ENCODE data around the gene RBL1. TPM values are rescaled to one million over a fixed set of nuclear protein-coding genes. Genes with fewer than 3 reads are reported as not detected.
"Not testable (repeated sequence)": the region's sequence is repeated elsewhere in the genome, so short reads cannot be mapped to it uniquely, and the experiment has no call there.

RBL1 gene
- total RNA-seq, 1 experiment from 2014 or later = 14.6 TPM

DNA sequence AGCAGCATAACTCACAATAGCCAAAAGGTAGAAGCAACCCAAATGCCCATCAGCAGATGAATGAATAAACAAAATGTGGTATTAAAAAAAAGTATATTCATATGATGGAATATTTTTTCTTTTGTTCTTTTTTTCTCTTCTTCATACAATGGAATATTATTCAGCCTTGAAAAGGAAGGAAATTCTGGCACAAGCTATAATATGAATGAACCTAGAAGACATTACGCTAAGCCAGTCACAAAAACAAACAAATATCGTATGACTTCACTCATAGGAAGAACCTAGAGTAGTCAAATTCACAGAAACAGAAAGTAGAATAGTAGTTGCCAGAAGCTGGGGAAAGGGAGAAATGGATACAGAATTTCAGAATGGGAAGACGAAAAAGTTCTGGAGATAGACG is 63.7 kb downstream of the RBL1 start:
- Histone ChIP-seq H3K79me2 (ENCODE audit: low read depth) (no peaks in the 10 kb centered on the region), H3F3A (ENCODE audit: insufficient read depth, low read depth) (no peaks in the 10 kb centered on the region), H3K27me3 (ENCODE audit: insufficient read depth, low read depth) (no peaks in the 10 kb centered on the region), H3K9me3 (ENCODE audit: insufficient read depth, low read depth) (no peaks in the 10 kb centered on the region), H3K27ac (no peak overlapping the region), H3K4me3 (no peak overlapping the region), H4K20me1 (ENCODE audit: insufficient read depth) (no peaks in the 10 kb centered on the region), H3K36me3 (ENCODE audit: low read depth) (no peaks in the 10 kb centered on the region), H3K4me2 (no peak overlapping the region), H3K9me2 (ENCODE audit: insufficient read depth) (no peaks in the 10 kb centered on the region), H3K4me1 (replicated peaks; ENCODE audit: insufficient read depth) (no peaks in the 10 kb centered on the region), H2AFZ (no peak overlapping the region)
- no peak for TF ChIP-seq EZH2 (IDR thresholded peaks at IDR 0.05; ENCODE audit: low read depth)
- TF ChIP-seq, protein P1, sequence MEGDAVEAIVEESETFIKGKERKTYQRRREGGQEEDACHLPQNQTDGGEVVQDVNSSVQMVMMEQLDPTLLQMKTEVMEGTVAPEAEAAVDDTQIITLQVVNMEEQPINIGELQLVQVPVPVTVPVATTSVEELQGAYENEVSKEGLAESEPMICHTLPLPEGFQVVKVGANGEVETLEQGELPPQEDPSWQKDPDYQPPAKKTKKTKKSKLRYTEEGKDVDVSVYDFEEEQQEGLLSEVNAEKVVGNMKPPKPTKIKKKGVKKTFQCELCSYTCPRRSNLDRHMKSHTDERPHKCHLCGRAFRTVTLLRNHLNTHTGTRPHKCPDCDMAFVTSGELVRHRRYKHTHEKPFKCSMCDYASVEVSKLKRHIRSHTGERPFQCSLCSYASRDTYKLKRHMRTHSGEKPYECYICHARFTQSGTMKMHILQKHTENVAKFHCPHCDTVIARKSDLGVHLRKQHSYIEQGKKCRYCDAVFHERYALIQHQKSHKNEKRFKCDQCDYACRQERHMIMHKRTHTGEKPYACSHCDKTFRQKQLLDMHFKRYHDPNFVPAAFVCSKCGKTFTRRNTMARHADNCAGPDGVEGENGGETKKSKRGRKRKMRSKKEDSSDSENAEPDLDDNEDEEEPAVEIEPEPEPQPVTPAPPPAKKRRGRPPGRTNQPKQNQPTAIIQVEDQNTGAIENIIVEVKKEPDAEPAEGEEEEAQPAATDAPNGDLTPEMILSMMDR (conservative IDR thresholded peaks at IDR 0.05) = no peak
- DNase-seq = no peak
- intact Hi-C loops (cut with micrococcal nuclease; ENCODE audit: unreplicated experiment) = no loop called here
- ChIA-PET POLR2A (ENCODE audit: unreplicated experiment) (no interaction called here), CTCF (no interaction called here)
- no TSS peak for BruUV-seq (replicated peaks)

GRCh38 chr20:37020636-37021035 is 75.2 kb downstream of the RBL1 start:
- H3K27ac ChIP-seq = no peak overlapping the region
- no peaks in the 10 kb centered on the region for H3K9me2 ChIP-seq (ENCODE audit: insufficient read depth)
- no peaks in the 10 kb centered on the region for H3K27me3 ChIP-seq (ENCODE audit: insufficient read depth, low read depth)
- H4K20me1 ChIP-seq (ENCODE audit: insufficient read depth) = no peaks in the 10 kb centered on the region
- no peak overlapping the region for H2AFZ ChIP-seq
- no peak for DNase-seq
- no peak overlapping the region for H3K4me2 ChIP-seq
- POLR2A ChIA-PET (ENCODE audit: unreplicated experiment) = no interaction called here
- no peak overlapping the region for H3K4me3 ChIP-seq
- no peaks in the 10 kb centered on the region for H3F3A ChIP-seq (ENCODE audit: insufficient read depth, low read depth)
- no peaks in the 10 kb centered on the region for H3K9me3 ChIP-seq (ENCODE audit: insufficient read depth, low read depth)
- no peaks in the 10 kb centered on the region for H3K4me1 ChIP-seq (replicated peaks; ENCODE audit: insufficient read depth)
- intact Hi-C loops (cut with micrococcal nuclease; ENCODE audit: unreplicated experiment) = no loop called here
- H3K79me2 ChIP-seq (ENCODE audit: low read depth) = no peaks in the 10 kb centered on the region
- CTCF ChIA-PET = no interaction called here
- no peaks in the 10 kb centered on the region for H3K36me3 ChIP-seq (ENCODE audit: low read depth)
- BruUV-seq (replicated peaks) = no TSS peak
- TF ChIP-seq EZH2 (IDR thresholded peaks at IDR 0.05; ENCODE audit: low read depth) = no peak
- TF ChIP-seq, protein P1 (conservative IDR thresholded peaks at IDR 0.05) = no peak

GRCh38 chr20:37012631-37013030 is 83.2 kb downstream of the RBL1 start:
- H2AFZ ChIP-seq; H3K9me3 ChIP-seq (ENCODE audit: insufficient read depth, low read depth); H3K9me2 ChIP-seq (ENCODE audit: insufficient read depth); POLR2A ChIA-PET (ENCODE audit: unreplicated experiment); intact Hi-C loops (cut with micrococcal nuclease; ENCODE audit: unreplicated experiment); H3K27me3 ChIP-seq (ENCODE audit: insufficient read depth, low read depth); H3K4me3 ChIP-seq; H3K4me2 ChIP-seq; H3K36me3 ChIP-seq (ENCODE audit: low read depth); CTCF ChIA-PET; H4K20me1 ChIP-seq (ENCODE audit: insufficient read depth); DNase-seq; BruUV-seq (replicated peaks); H3K4me1 ChIP-seq (replicated peaks; ENCODE audit: insufficient read depth); H3F3A ChIP-seq (ENCODE audit: insufficient read depth, low read depth); H3K79me2 ChIP-seq (ENCODE audit: low read depth); H3K27ac ChIP-seq: not testable (repeated sequence)

- H3K9me2 ChIP-seq (ENCODE audit: insufficient read depth); H3K4me2 ChIP-seq; BruUV-seq (replicated peaks); H4K20me1 ChIP-seq (ENCODE audit: insufficient read depth); H3K4me3 ChIP-seq; H3K79me2 ChIP-seq (ENCODE audit: low read depth); H3K27ac ChIP-seq; H3K36me3 ChIP-seq (ENCODE audit: low read depth); H3F3A ChIP-seq (ENCODE audit: insufficient read depth, low read depth); CTCF ChIA-PET; H3K27me3 ChIP-seq (ENCODE audit: insufficient read depth, low read depth); POLR2A ChIA-PET (ENCODE audit: unreplicated experiment); H3K9me3 ChIP-seq (ENCODE audit: insufficient read depth, low read depth); H2AFZ ChIP-seq; DNase-seq; intact Hi-C loops (cut with micrococcal nuclease; ENCODE audit: unreplicated experiment); H3K4me1 ChIP-seq (replicated peaks; ENCODE audit: insufficient read depth): not testable (repeated sequence)
Observed at GRCh38 chr20:37011858-37012257, 83.9 kb downstream of the RBL1 start.

All from PC-9 (cell line).